KG1 (cell line): ENCODE data around the gene SLC7A4.
"Not testable (repeated sequence)": the region's sequence is repeated elsewhere in the genome, so short reads cannot be mapped to it uniquely, and the experiment has no call there.

Experiments
- DNase-seq: peaks from one replicate; lab custom pipeline; 2025; lab: John Stamatoyannopoulos, UW

The SLC7A4 gene

DNA sequence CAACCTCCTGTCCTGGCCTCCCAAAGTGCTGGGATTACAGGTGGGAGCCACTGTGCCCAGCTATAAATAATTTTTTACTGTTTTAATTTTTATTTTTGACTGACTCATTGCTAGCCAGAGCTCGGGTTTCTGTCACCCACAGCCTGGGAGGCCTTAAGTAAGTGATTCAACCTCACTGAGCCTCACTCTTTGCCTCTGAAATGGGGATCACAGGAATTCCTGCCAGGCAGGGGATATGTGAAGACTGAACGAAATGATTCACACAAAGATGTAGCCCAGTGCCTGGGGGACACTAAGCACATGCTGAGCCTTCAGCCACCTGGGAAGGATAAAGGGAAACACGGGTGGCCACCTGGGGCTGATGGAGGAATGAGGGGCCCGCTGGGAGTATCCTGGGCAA lies 9.6 kb upstream of the SLC7A4 start:
- no peak for DNase-seq

GRCh38 chr22:21039158-21039557 lies 6.8 kb upstream of the SLC7A4 start:
- not testable (repeated sequence) for DNase-seq

DNA sequence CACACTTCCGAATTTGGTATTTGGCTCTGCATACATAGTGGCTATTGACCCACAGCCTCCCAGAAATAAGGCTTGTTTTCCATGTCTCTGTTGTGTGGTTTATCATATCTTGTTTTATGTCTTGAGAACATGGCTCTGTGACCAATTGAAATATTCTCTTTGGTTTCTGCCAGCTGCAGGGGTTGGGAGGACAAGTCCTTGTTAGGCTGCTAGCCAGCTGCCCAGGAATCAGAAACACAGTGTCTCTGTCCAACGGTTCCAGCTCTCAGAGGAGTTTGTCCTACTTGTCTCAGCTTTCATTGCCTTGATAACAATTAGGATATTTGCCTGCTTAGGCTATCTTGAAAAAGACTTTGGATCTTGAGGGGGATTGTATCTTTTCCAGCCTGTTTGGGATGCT lies 6.0 kb upstream of the SLC7A4 start:
- DNase-seq = no peak

DNA sequence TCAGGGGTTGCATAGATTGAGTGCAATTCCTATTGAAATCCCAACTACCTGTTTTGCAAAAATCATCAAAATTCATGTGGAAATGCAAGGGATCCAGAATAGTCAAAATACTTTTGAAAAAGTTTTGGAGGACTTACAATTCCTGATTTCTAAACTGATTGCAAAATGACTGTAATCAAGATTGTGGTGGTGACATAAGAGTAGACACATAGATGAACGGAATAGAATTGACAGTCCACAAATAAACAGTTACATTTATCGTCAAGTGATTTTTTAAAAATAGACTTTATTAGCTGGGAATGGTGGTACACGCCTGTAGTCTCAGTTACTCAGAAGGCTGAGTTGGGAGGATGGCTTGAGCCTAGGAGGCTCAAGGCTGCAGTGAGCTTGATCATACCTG lies 2.6 kb upstream of the SLC7A4 start:
- no peak for DNase-seq

GRCh38 chr22:21033895-21034294 lies 1.5 kb upstream of the SLC7A4 start:
- DNase-seq = no peak

DNA sequence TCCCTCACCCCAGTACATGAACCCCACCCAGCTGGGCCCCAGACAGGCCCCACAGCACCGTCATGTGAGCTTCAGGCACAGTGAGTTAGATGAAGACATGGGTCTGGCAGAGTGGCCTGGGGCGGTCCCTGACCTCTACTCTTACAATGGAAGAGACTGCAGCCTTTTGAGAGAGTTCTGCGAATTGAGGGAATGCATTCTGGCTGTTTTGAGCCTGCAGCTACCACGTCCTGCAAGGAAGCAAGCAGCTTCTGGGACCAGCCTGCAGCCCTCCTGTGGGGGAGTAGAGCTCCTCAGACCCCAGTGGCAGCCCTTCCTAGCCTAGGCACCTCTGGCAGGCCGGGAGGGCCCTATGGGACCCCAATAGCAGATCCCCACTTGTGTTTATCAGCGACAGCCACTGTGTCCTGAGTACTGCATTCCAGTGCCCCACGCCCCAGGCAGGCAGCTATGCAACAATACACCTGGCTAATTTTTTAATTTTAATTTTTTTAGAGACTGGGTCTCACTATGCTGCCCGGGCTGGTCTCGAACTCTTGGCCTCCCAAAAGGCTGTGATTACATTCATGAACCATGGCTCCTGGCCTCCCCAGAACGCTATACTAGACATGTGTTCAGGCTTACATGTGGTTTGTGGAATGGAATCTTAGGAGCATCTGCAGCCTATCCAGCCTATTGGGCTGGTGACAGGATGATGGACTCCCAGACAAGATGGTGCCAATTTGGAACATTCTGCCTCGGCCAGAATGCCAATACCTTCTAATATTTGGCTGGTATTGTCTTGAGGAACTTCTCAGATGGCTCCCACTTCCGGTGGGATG lies 717 bp upstream of the SLC7A4 start:
- DNase-seq = no peak

- DNase-seq = no peak
Observed at GRCh38 chr22:21031545-21032036, 770 bp downstream of the SLC7A4 start.

DNA sequence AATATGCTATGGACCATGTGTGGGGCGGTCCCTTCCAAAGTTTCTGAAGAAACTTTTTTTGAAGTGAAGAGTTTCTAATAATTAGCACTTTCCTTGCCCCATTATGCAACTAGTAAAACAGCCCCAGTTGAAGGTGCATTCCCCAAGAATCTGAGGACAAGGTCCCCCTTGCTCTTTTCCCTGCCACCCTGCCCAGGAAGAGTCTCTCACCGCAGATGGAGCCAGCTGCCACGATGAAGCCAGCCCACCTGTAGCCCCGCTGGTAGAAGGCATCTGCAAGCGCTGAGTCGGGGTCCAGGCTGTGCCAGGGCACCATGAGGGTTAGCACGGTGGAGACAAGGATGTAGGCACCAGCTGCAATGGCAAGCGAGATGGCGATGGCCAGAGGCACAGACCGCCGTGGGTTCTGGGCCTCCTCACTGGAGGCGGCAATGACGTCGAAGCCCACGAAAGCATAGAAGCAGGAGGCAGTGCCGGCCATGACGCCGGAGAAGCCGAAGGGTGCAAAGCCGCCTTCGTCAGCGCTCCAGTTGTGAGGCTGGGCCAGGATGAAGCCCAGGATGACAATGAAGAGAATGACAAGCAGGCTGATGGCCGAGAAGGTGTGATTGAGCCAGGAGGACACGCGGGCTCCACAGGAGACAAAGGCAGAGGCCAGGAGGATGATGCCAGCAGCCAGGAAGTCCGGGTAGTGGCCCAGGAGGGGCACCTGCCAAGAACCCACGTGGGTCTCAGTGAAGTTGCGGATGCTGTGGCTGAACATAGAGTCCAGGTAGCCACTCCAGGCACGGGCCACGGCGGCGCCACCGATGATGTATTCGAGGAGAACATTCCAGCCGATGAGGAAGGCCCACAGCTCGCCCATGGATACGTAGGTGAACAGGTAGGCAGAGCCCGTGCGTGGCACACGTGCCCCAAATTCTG lies 1.5 kb downstream of the SLC7A4 start:
- DNase-seq = no peak

- no peak for DNase-seq
Observed at GRCh38 chr22:21030032-21030431, 2.3 kb downstream of the SLC7A4 start.

GRCh38 chr22:21029486-21030025 lies 2.8 kb downstream of the SLC7A4 start:
- DNase-seq = no peak

GRCh38 chr22:21028277-21029251 lies 3.8 kb downstream of the SLC7A4 start:
- DNase-seq = no peak

- no peak for DNase-seq
Observed at GRCh38 chr22:21026783-21027692, 5.3 kb downstream of the SLC7A4 start.

DNA sequence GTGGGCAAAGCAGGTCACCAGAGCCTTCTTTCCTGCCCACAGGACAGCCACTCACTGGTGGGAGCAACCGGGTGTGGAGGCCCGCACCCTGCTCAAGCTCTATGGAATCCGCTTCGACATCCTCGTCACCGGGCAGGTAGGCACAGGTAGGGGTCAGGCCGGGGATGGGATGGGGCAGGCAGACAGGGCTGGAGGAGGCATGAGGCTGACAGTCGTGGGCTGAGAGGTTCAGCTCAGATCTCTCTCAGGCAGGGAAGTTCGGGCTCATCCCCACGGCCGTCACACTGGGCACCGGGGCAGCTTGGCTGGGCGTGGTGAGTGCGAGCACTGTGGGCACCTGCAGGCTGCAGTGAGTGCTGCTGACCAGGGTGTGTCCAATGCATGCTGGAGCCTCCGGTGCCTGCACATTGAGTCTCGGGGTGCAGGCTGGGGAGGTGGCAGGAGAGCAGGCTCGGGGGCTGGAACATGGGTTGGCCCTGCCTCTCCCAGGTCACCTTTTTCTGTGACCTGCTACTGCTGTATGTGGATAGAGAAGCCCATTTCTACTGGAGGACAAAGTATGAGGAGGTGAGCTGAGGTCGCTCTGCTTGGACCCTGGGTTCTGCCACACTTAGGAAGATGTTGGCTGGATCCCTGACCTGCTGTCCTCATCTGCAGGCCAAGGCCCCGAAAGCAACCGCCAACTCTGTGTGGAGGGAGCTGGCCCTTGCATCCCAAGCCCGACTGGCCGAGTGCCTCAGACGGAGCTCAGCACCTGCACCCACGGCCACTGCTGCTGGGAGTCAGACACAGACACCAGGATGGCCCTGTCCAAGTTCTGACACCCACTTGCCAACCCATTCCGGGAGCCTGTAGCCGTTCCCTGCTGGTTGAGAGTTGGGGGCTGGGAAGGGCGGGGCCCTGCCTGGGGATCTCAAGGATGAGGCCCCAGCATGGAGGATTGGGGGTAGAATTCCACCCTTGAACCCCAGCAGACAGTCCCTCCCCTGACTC lies 6.3 kb downstream of the SLC7A4 start:
- DNase-seq = no peak

DNA sequence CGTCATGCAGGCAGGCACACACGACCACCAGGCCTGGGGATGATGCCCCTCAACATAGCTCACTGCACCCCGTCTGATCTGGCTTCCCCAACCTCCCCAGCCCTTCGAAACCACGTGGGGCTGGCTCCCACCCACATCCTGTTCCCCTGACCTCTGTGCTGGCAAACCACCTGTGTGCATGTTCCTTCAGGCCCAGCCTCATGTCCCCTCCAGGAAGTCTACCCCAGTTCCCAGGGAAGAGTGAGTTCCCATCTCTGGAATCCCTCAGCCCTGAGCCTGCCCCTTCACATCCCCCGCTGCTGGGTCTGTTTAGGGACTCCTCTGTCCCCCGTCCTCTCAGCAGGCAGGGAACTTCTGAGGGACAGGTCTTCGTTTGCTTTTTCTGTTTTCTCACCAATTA lies 7.1 kb downstream of the SLC7A4 start:
- DNase-seq = no peak

GRCh38 chr22:21022955-21023614 lies 9.3 kb downstream of the SLC7A4 start:
- DNase-seq = no peak

DNA sequence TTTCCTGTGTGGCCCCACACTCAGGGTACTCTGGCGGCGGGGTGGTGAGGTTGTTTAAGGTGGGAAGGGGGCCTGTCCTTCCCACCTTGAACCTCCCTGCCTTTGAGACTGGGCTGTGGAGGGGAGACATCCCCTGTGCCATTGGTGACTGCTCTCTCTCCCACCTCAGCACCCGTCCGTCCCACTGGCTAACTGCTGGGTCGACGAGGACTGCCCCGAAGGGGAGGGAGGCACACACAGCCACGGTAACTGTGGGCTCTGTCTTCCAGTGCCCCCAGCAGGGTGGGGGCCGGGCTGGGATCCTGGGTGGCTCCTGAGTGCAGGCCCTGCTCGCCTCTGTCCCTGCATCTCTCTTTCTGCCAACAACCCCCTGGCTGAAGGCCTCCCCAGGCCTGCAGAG lies 9.9 kb downstream of the SLC7A4 start:
- DNase-seq = no peak

DNA sequence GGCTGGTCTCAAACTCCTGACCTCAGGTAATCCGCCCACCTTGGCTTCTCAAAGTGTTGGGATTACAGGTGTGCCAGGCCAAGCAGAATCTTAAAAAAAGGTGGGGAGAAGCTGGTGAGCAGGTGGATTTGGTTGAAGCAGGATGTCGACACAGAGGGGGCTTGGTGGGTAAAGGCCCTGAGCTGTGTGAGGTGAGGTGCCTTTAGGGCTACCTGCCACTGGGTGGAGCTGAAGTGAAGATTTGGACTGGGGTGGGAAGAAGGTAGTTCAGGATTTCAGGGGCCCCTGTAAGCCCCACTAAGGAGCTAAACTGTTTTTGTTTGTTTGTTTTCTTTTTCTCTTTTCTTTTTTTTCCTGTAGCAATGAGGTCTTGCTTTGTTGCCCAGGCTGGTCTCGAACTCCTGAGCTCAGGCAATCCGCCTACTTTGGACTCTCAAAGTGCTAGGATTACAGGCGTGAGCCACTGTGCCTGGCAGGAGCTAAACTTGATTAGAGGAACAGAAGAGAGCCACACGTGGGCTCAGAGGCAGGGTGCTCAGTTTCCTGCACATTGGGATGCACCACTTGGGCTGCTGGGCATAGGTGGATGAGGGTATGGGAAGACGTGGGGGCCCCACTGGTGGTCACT lies 11.4 kb downstream of the SLC7A4 start:
- no peak for DNase-seq

- no peak for DNase-seq
Observed at GRCh38 chr22:21018314-21018713, 14.0 kb downstream of the SLC7A4 start.
